ENCODE measurements around the gene DAP.
"Not testable (repeated sequence)": the region's sequence is repeated elsewhere in the genome, so short reads cannot be mapped to it uniquely, and the experiment has no call there.

GRCh38 chr5:10716825-10717224, 44.2 kb downstream of the DAP start:
- TF ChIP-seq POLR2AphosphoS5, CTCF, EP300 (IDR thresholded peaks at IDR 0.05): not testable (repeated sequence)
